H1 (cell line): ENCODE data around the gene VIPR1. TPM values are rescaled to one million over a fixed set of nuclear protein-coding genes. Genes with fewer than 3 reads are reported as not detected.

Experiments
- CTCF ChIA-PET: fragments of 300-600 bp; sonication (Branson Sonifier 250); formaldehyde crosslinking; loops from one replicate; lab custom pipeline; 2021; ENCODE audit not compliant: partially characterized antibody; lab: Charles Lee
- POLR2A ChIA-PET: fragments of 300-600 bp; sonication (Branson Sonifier 250); formaldehyde crosslinking; loops from one replicate; lab custom pipeline; 2021; ENCODE audit warnings: inconsistent platforms; ENCODE audit not compliant: partially characterized antibody; lab: Charles Lee
- DNase-seq, 2 experiments: peaks; one replicate each; pipeline versions ENCODE4 v3.0.0 to v3.0.0-alpha.2; 2010 to 2022; ENCODE audit warnings: low spot score in 2 of 2, low read depth in 1 of 2, mixed read lengths in 1 of 2
- FAIRE-seq: peaks from 2 replicates; lab custom pipeline; 2011; peaks lifted over from hg19 to GRCh38; lab: Jason Lieb, UNC
- H2AFZ ChIP-seq: 2 replicates; pipeline ENCODE4 v1.8.1; 2012; ENCODE audit warnings: low read length, inconsistent platforms
- H2AK5ac ChIP-seq: 2 replicates; pipeline ENCODE4 v1.6.1; 2013; ENCODE audit warnings: low read depth, low read length
- H2BK120ac ChIP-seq: replicated peaks from 2 replicates; pipeline ENCODE3; 2013; ENCODE audit warnings: low read depth, low read length, inconsistent platforms
- H2BK12ac ChIP-seq: 2 replicates; pipeline ENCODE4 v1.6.1; 2013; ENCODE audit warnings: low read depth, low read length
- H2BK15ac ChIP-seq: 2 replicates; pipeline ENCODE4 v1.6.1; 2013; ENCODE audit warnings: low read length
- H2BK20ac ChIP-seq: 2 replicates; pipeline ENCODE4 v1.6.1; 2013; ENCODE audit warnings: low read length
- H2BK5ac ChIP-seq: 2 replicates; pipeline ENCODE4 v1.6.1; 2013; ENCODE audit warnings: low read depth, low read length
- H3K14ac ChIP-seq: 2 replicates; pipeline ENCODE4 v1.6.1; 2013; ENCODE audit warnings: inconsistent platforms; ENCODE audit not compliant: insufficient read length
- H3K18ac ChIP-seq: 2 replicates; pipeline ENCODE4 v1.6.1; 2013; ENCODE audit warnings: low read length; ENCODE audit errors: extremely low read depth
- H3K23ac ChIP-seq: 2 replicates; pipeline ENCODE4 v1.6.1; 2013; ENCODE audit warnings: inconsistent platforms; ENCODE audit not compliant: insufficient read length
- H3K23me2 ChIP-seq: 2 replicates; pipeline ENCODE4 v1.6.1; 2013; ENCODE audit warnings: low read depth, low read length
- H3K27ac ChIP-seq: 2 replicates; pipeline ENCODE4 v1.6.1; 2011; ENCODE audit warnings: low read depth, low read length, inconsistent platforms
- H3K27me3 ChIP-seq, 4 experiments: replicated peaks in 1 of 4; 1 replicate in 1 of 4; 2 replicates in 3 of 4; pipeline versions ENCODE4 v1.6.1 to v1.8.1; 2011 to 2013; ENCODE audit warnings: low read length in 3 of 4, mild to moderate bottlenecking in 3 of 4, inconsistent platforms in 2 of 4, mixed read lengths in 2 of 4, moderate library complexity in 1 of 4; ENCODE audit not compliant: control insufficient read depth in 3 of 4, insufficient read depth in 3 of 4; ENCODE audit errors: extremely low read depth in 1 of 4
- H3K36me3 ChIP-seq, 4 experiments: 2 replicates each; pipeline versions ENCODE4 v1.6.1 to v1.8.1; 2011 to 2013; ENCODE audit warnings: mild to moderate bottlenecking in 4 of 4, low read length in 3 of 4, moderate library complexity in 2 of 4, control low read depth in 1 of 4, inconsistent platforms in 1 of 4; ENCODE audit not compliant: insufficient read depth in 4 of 4, control insufficient read depth in 2 of 4
- H3K4ac ChIP-seq: replicated peaks from 2 replicates; pipeline ENCODE3; 2013; ENCODE audit warnings: low read length, low read depth, mixed read lengths, inconsistent platforms; ENCODE audit not compliant: insufficient read length
- H3K4me1 ChIP-seq, 4 experiments: replicated peaks in 1 of 4; 1 replicate in 1 of 4; 2 replicates in 3 of 4; pipeline versions ENCODE4 v1.6.1 to v1.8.1; 2011 to 2013; ENCODE audit warnings: low read length in 3 of 4, inconsistent platforms in 2 of 4, mixed read lengths in 1 of 4; ENCODE audit not compliant: insufficient read depth in 4 of 4, control insufficient read depth in 3 of 4
- H3K4me2 ChIP-seq, 2 experiments: 2 replicates each; pipeline versions ENCODE4 v1.6.1 to v1.8.1; 2011 to 2013; ENCODE audit warnings: low read depth in 2 of 2, low read length in 2 of 2, control low read depth in 1 of 2, inconsistent platforms in 1 of 2, mild to moderate bottlenecking in 1 of 2; ENCODE audit not compliant: insufficient read depth in 1 of 2
- H3K4me3 ChIP-seq, 4 experiments: fragments of 200-600, 300-600 bp in 1 of 4; sonication (generic), shearing (Covaris generic), sonication (Bioruptor Twin) in 1 of 4; 2 replicates each; pipeline versions ENCODE4 v1.5.1 to v1.8.1; 2011 to 2016; ENCODE audit warnings: low read length in 4 of 4, low read depth in 3 of 4, control low read depth in 2 of 4, inconsistent platforms in 2 of 4, mild to moderate bottlenecking in 2 of 4, mixed read lengths in 1 of 4, moderate library complexity in 1 of 4; ENCODE audit not compliant: insufficient read depth in 2 of 4; ENCODE audit errors: extremely low read depth in 1 of 4
- H3K56ac ChIP-seq: replicated peaks from 2 replicates; pipeline ENCODE3; 2013; ENCODE audit warnings: low read depth, mild to moderate bottlenecking, mixed read lengths, low read length, inconsistent platforms; ENCODE audit not compliant: insufficient read length
- H3K79me1 ChIP-seq: 2 replicates; pipeline ENCODE4 v1.6.1; 2013; ENCODE audit warnings: low read depth, low read length, control low read depth
- H3K79me2 ChIP-seq, 2 experiments: 2 replicates each; pipeline versions ENCODE4 v1.6.1 to v1.8.1; 2012 to 2013; ENCODE audit warnings: low read length in 2 of 2, mild to moderate bottlenecking in 2 of 2, inconsistent platforms in 1 of 2; ENCODE audit not compliant: insufficient read depth in 2 of 2, control insufficient read depth in 1 of 2
- H3K9ac ChIP-seq, 4 experiments: replicated peaks in 1 of 4; 1 replicate in 1 of 4; 2 replicates in 3 of 4; pipeline versions ENCODE4 v1.6.1 to v1.8.1; 2011 to 2013; ENCODE audit warnings: low read depth in 3 of 4, low read length in 3 of 4, control low read depth in 2 of 4, mild to moderate bottlenecking in 2 of 4, moderate library complexity in 2 of 4, inconsistent platforms in 1 of 4; ENCODE audit errors: extremely low read depth in 1 of 4
- H3K9me3 ChIP-seq, 2 experiments: 2 replicates each; pipeline versions ENCODE4 v1.6.1 to v1.8.1; 2012 to 2013; ENCODE audit warnings: mild to moderate bottlenecking in 2 of 2, moderate library complexity in 2 of 2, control low read depth in 1 of 2, inconsistent platforms in 1 of 2, low read depth in 1 of 2, low read length in 1 of 2, mixed read lengths in 1 of 2; ENCODE audit not compliant: insufficient read depth in 2 of 2
- H4K20me1 ChIP-seq, 2 experiments: replicated peaks in 1 of 2; 2 replicates each; pipeline versions ENCODE3 to v1.8.1; 2011 to 2013; ENCODE audit warnings: inconsistent platforms in 2 of 2, low read length in 2 of 2, mild to moderate bottlenecking in 1 of 2; ENCODE audit not compliant: insufficient read depth in 2 of 2, control insufficient read depth in 1 of 2
- H4K5ac ChIP-seq: 2 replicates; pipeline ENCODE4 v1.6.1; 2013; ENCODE audit warnings: low read length, low read depth, mixed read lengths, inconsistent platforms; ENCODE audit not compliant: insufficient read length
- H4K8ac ChIP-seq: 2 replicates; pipeline ENCODE4 v1.8.0; 2013; ENCODE audit warnings: mild to moderate bottlenecking, moderate library complexity, low read length, inconsistent platforms; ENCODE audit not compliant: insufficient read depth; ENCODE audit errors: extremely low read depth
- H4K91ac ChIP-seq: replicated peaks from 2 replicates; pipeline ENCODE3; 2013; ENCODE audit warnings: low read length, mixed read lengths, inconsistent platforms; ENCODE audit not compliant: insufficient read length
- POLR2AphosphoS5 ChIP-seq: IDR thresholded peaks from 2 replicates; pipeline ENCODE4 v1.6.1; 2011; ENCODE audit warnings: low read depth, low read length
- WGBS, 2 experiments: shearing (Covaris generic) in 1 of 2; methylation state at CpG; one replicate each; pipeline versions ENCODE4 v1.1.6 to v1.1.7; 2013 to 2015; ENCODE audit warnings: low lambda C conversion rate in 2 of 2, mixed read lengths in 2 of 2, inconsistent platforms in 1 of 2, low coverage in 1 of 2, missing lambda C conversion rate in 1 of 2; ENCODE audit not compliant: insufficient replicate concordance in 2 of 2, insufficient coverage in 1 of 2, insufficient read length in 1 of 2; ENCODE audit errors: extremely low coverage in 1 of 2, missing lambda C conversion rate in 1 of 2; 5-methylcytosine and 5-hydroxymethylcytosine counted together
- polyA plus RNA-seq, 7 experiments: library from polyadenylated mRNA; depleted of rRNA in 3 of 7; stranded (reverse) in 5 of 7; unstranded in 2 of 7; fragments of >200 nt in 5 of 7; fragments of 200-250 nt in 2 of 7; gene quantifications; 1 replicate in 5 of 7; 2 replicates in 1 of 7; 4 replicates in 1 of 7; pipeline versions ENCODE4 v1.2.1 to v1.2.3, GENCODE V29; 2011 to 2013; ENCODE audit warnings: missing spikeins in 2 of 7, mixed read lengths in 2 of 7
- total RNA-seq: library from RNA; stranded (reverse); fragmentation: NEBNext Ultra II Directional; extraction: Animal tissue kit (Norgen Biotek cat#: 25700); gene quantifications from 2 replicates; pipeline ENCODE4 v1.2.1, GENCODE V29; 2021

VIPR1 gene
- total and polyA plus RNA-seq, 2 of the 8 experiments (the other 6 are each of a cell fraction or from before 2014, with no cell fraction given): 7.8 to 10.1 TPM

DNA sequence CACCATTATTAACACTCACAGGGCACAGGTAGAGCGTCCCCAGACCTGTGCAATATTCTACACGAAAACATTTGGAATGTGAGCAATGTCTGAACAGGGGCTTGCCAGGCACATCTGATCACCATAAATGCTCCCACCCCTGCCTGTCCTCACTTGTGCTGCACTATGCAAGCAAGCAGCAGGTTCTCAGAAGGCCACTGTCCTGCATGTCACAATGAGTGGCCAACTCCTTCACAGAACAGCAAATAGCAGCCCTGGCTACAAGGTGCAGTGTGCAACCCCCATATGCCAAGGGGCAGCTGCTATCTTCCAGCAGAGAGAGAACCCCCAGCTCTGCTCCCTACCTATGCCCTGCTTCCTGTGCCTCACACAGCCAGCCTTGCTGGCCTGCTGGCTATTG lies 46.7 kb downstream of the VIPR1 start:
- no peak overlapping the region for H3K14ac ChIP-seq
- H3K27me3 ChIP-seq: no peaks in the 10 kb centered on the region
- no peaks in the 10 kb centered on the region for H3K79me2 ChIP-seq
- H4K5ac ChIP-seq: no peak overlapping the region
- no peak overlapping the region for H2BK120ac ChIP-seq
- no peak overlapping the region for H4K8ac ChIP-seq
- 90% methylated on average over 2 of the region's 2 CpGs; no CpG with 5 or more reads in 1 of the 2 experiments for WGBS, 2 experiments
- no peak for DNase-seq
- H3K23me2 ChIP-seq: no peaks in the 10 kb centered on the region
- no peak overlapping the region for H2BK20ac ChIP-seq
- no peak overlapping the region for H3K18ac ChIP-seq
- H3K4ac ChIP-seq: no peak overlapping the region
- H3K27ac ChIP-seq: no peak overlapping the region
- no peak overlapping the region for H2BK12ac ChIP-seq
- peaks cover 0 to 32% (median 15%) of the 10 kb centered on the region in 4 experiments; a peak in 6 of 8 replicates for H3K36me3 ChIP-seq
- no peak overlapping the region for H3K56ac ChIP-seq
- no peak overlapping the region for H3K9ac ChIP-seq
- H3K4me2 ChIP-seq: no peak overlapping the region
- no peak overlapping the region for H3K23ac ChIP-seq
- no peak overlapping the region for H2BK15ac ChIP-seq
- H3K4me1 ChIP-seq: no peaks in the 10 kb centered on the region
- ChIA-PET CTCF (interaction anchor here (0.9 to 23.9 kb wide), 10 partner anchors 9 to 319 kb away, joined by 3 to 458 read pairs (median 31); partner anchors contain the start of gene VIPR1), POLR2A (interaction anchor here (0.6 to 3.4 kb wide), 3 partner anchors 13 to 191 kb away, joined by 3 to 8 read pairs (median 5); no protein-coding TSS in a partner anchor)
- H2BK5ac ChIP-seq: no peak overlapping the region; the same call in 1 of the 2 replicates
- no peak overlapping the region for H2AFZ ChIP-seq
- no peak for FAIRE-seq
- no peaks in the 10 kb centered on the region; the same call in 1 of the 2 replicates for H3K79me1 ChIP-seq
- H3K9me3 ChIP-seq: no peaks in the 10 kb centered on the region
- no peak overlapping the region for H4K91ac ChIP-seq
- H4K20me1 ChIP-seq: peaks cover 0 to 2% of the 10 kb centered on the region in 2 experiments
- H2AK5ac ChIP-seq: no peak overlapping the region
- H3K4me3 ChIP-seq: no peak overlapping the region
- no peak for TF ChIP-seq POLR2AphosphoS5
- TF ChIP-seq, all 59 proteins: peak for 0
